Cardiac septum (tissue), 1 donor: ENCODE measurements around the gene MYBPH. TPM values are rescaled to one million over a fixed set of nuclear protein-coding genes. Genes with fewer than 3 reads are reported as not detected.

Experiments
- DNase-seq: peaks from one replicate; pipeline ENCODE4 v3.0.0-alpha.2; 2020; ENCODE audit warnings: low spot score
- intact Hi-C: fragments of 100-400 bp; cut with DNase I; formaldehyde crosslinking; loops from one replicate; pipeline ENCODE4 v1.14.0; 2022
- long read RNA-seq: library from polyadenylated mRNA; unstranded; transcript quantifications from one replicate; pipeline ENCODE4 v2.0.0, GENCODE V29; 2021
- total RNA-seq: library from RNA; stranded (reverse); fragmentation: NEBNext Ultra II Directional; extraction: Animal tissue kit (Norgen Biotek cat#: 25700); gene quantifications from one replicate; pipeline ENCODE4 v1.2.1, GENCODE V29; 2021
- donor health status: DM: no; HTN: no; CAD: no.

MYBPH gene
- total RNA-seq, result not detected
- long read RNA-seq, result 0 reads

- no peak for DNase-seq
- intact Hi-C loops, result no loop called here
Measured at GRCh38 chr1:203175237-203175826, at the start of gene MYBPH. Gene MYBPH (minus strand): TSS chr1:203175826. CDS start chr1:203175755, 71 bp downstream.

GRCh38 chr1:203225071-203225470 lies 49.4 kb upstream of the MYBPH start:
- intact Hi-C loops, result no loop called here
- DNase-seq, result no peak

GRCh38 chr1:203223012-203223775 lies 47.6 kb upstream of the MYBPH start:
- no peak for DNase-seq
- intact Hi-C loops, result no loop called here

DNA sequence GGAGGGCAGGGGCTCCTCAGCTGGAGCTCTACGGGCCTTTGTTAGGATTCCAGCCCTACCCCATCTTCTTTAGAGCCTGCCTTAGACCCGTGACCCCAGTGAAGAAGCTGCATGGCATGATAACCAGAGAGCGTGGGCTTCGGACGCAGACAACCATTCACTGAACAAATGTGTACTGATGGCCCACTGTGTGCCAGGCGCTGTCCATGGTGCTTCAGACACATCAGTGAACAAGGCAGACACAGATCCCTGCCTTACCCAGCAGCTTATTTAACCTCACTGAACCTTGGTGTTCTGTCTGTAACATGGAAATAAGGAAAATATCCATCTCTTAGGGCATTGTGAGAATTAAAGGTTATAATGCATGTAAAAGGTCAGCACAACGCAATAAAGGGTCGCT lies 44.3 kb upstream of the MYBPH start:
- intact Hi-C loops, result no loop called here

DNA sequence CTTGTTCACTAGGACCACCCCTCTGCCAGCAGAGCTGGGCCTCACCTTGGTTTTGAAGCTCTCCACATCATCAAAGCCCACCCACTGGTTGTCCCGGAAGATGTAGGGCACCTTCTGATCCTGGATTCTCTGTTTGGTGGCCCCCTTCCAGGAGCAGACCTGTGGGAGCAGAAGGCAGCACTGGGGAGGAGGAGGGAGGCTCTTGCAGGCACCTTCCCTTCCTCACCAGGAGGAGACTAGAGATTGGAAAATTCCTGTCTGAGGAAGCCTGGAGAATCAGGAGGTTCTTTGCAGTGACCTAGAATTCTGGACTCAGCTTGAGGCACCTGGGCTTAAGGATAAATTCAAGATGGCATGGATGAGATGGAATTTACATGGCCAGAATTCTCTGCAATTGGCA lies 43.5 kb upstream of the MYBPH start:
- intact Hi-C loops, result no loop called here
- DNase-seq, result no peak

More for the DNA sequence above, 44.3 kb upstream of the MYBPH start:
- no peak for DNase-seq

GRCh38 chr1:203217668-203218067 lies 42.0 kb upstream of the MYBPH start:
- intact Hi-C loops, result no loop called here
- no peak for DNase-seq

GRCh38 chr1:203217139-203217655 lies 41.6 kb upstream of the MYBPH start:
- no peak for DNase-seq
- intact Hi-C loops, result no loop called here

DNA sequence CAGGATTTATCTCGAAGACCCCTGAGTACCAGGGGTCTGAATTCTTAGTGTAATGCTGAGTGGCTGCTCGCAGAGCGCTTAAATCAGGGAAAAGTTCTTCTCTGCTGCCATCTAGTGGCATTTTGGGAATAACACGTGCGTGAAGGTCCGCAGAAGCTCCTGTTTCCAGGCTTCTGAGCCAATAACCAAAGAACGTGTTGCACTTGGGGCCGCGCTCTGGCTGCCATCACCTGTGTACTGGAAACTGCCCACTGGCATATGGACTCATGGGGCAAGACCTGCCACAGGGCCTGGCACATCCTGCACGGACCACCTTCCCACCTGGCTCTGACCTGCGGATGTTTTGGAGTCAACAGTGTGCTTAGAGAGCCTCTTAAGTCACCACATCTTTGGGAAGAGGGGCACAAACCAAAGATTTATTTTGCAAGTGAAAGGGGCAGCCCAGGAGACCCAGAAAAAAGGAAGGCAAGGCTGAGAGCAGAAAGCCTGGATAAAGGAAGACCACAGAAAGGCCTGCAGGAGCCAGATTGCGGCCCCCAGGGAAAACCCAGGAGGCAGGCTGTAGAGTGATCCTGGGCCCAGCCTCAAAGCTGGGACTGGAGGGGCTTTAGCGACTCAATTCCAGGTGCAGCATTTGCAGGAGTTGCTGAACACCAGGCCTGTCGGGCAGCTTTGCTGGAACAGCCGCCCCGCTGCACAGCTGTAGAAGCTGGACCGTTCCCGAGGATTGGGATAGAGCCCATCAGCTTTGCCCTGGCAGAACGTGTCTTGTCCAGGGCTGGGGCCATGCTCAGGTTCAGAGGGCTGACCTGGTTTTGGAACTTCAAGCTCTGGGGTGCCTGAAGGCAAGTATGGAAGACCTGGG lies 40.9 kb upstream of the MYBPH start:
- intact Hi-C loops, result loop anchor here (1.0 kb wide), 2 partner anchors 99 to 177 kb away; no protein-coding TSS in a partner anchor
- no peak for DNase-seq

DNA sequence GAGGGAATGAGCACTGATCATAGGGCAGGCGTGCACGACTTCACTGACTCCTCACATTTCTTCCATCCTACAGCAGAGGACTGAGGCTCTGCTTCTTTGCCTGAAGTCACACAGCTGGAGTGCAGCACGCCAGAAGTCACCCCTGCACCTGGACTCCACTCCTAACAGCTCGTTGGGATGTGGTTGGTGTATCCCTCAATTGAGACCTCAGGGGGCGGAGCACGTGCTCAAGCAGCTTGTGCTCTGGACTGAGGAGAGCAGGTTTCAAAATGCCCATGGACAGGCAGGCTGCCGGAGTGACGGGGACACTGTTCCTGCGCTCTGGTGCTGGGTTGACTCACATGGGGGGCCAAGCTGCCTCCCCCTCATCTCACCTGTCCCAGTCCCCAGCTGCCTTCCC lies 39.9 kb upstream of the MYBPH start:
- intact Hi-C loops, result no loop called here
- no peak for DNase-seq

DNA sequence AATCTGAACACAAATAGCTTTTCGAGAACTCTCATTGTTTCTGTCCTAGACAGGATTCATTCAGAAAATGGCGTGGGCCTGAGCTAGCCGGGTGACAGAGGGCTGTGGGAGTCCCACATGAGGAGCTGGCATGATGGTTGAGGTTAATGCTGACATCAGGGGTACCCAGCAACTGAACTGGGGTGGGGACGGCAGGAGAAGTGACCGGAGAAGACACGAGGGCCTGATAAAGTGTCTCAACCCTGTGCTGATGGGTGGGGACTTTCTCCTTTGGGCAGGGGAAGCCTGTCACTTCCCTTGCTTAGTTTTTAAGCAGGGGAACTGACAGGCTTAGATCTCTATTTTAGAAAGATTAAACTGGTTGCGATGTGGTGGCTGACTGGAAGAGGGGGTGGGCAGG lies 39.2 kb upstream of the MYBPH start:
- no peak for DNase-seq
- intact Hi-C loops, result no loop called here

GRCh38 chr1:203213126-203213525 lies 37.5 kb upstream of the MYBPH start:
- intact Hi-C loops, result no loop called here
- DNase-seq, result no peak

- no peak for DNase-seq
- intact Hi-C loops, result no loop called here
Measured at GRCh38 chr1:203211812-203212211, 36.2 kb upstream of the MYBPH start.

- DNase-seq, result no peak
- intact Hi-C loops, result no loop called here
Measured at GRCh38 chr1:203210988-203211387, 35.4 kb upstream of the MYBPH start.

GRCh38 chr1:203210350-203210749 lies 34.7 kb upstream of the MYBPH start:
- DNase-seq, result no peak
- intact Hi-C loops, result no loop called here

DNA sequence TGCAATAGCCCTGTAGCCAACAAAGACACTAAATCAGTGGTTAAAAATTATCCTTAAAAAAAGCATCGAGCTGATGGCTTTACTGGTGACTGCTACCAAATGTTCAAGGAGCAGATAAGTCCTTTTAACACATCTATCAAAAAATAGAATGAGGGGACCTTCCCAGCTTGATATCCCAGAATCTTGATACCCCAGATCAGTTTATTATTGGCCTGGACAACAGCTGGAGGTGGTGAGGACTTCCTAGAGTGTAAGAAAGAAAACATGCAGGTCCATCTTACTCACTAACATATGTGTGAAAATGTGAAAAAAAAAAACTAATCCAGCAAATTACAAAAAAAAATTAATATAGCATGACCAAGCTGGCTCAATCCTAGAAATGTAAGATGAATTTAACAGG lies 32.6 kb upstream of the MYBPH start:
- no peak for DNase-seq
- intact Hi-C loops, result no loop called here

DNA sequence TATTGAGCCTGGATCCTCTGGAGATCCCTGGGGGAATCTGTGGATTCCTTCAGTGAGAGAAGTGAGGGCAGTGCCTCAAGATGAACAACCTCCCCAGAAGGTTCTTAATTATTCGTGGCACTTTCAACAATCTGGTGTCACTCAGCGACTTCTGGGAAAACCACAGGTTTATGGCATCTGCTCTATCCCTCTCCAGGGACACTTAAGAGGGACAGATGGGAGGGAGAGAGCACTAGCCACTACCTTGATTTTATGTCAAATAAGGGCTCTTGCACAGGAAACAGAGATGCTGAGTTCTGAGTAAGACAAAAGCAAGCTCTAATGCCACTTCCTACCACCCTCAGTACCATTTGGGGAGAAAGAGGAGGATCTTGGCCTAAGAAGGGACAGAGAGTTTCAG lies 32.1 kb upstream of the MYBPH start:
- intact Hi-C loops, result no loop called here
- no peak for DNase-seq

DNA sequence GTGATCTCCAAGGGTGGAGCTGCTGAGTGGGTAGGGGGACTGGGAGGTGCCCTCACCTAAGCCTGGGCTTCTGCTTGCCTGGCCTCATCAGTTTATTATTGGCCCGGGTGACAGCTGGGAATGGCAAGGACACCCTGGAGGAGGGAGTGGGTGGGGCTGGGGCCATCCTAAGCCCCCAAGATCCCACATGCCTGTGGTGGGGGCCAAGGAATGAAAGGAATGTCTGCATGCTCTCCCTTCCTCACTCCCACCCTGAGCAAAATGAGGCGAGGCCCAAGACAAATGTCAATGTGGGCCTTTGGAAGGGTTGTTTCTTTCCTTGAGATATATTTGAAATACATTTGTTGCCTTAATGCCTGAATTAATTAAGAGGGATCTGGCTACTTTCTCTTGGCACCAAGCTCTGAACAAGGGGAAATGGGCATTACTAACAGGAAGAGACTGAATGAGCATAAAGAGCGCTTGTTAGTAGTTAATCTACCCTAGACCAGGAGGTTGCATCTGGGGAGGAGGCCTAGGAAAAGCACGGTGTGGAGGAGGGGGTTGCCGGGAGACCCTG lies 30.6 kb upstream of the MYBPH start:
- DNase-seq, result no peak
- intact Hi-C loops, result no loop called here

GRCh38 chr1:203204756-203205155 lies 29.1 kb upstream of the MYBPH start:
- intact Hi-C loops, result no loop called here

GRCh38 chr1:203202431-203203245 lies 27.0 kb upstream of the MYBPH start:
- no peak for DNase-seq
- intact Hi-C loops, result no loop called here

More at GRCh38 chr1:203204756-203205155, 29.1 kb upstream of the MYBPH start:
- no peak for DNase-seq
